ENCODE data around the gene RPS15. TPM values are rescaled to one million over a fixed set of nuclear protein-coding genes. Genes with fewer than 3 reads are reported as not detected.

The RPS15 gene
- total RNA-seq, 6 experiments from 2014 or later: 334 to 1,615 (median 355) TPM

GRCh38 chr19:1421958-1422305 lies 16.3 kb upstream of the RPS15 start:
- ATAC-seq (no peak), DNase-seq (no peak)
- intact Hi-C loops (cut with DNase I): no loop called here
- Histone ChIP-seq H3K4me1 (peaks cover 0 to 40% (median 16%) of the 10 kb centered on the region in 4 donors), H3K27ac (peak overlapping the region in 1 of 3 donors; percentile 29), H3K4me3 (no peak overlapping the region), H3K36me3 (peaks cover 0 to 38% (median 22%) of the 10 kb centered on the region in 4 donors), H3K9me3 (no peaks in the 10 kb centered on the region), H3K27me3 (no peaks in the 10 kb centered on the region)
- no CpG with 5 or more reads among the region's 22 CpGs for WGBS (ENCODE audit: insufficient coverage, low coverage, low lambda C conversion rate, missing lambda C conversion rate)
- TF ChIP-seq POLR2A (IDR thresholded peaks at IDR 0.05): no peak
- no peak for TF ChIP-seq CTCF (IDR thresholded peaks at IDR 0.05)

GRCh38 chr19:1422360-1422759 lies 15.8 kb upstream of the RPS15 start:
- intact Hi-C loops (cut with DNase I): no loop called here
- ATAC-seq (peak in 2 of 4 donors; percentile 2 to 27), DNase-seq (no peak)
- H3K27me3 ChIP-seq: no peaks in the 10 kb centered on the region
- H3K4me1 ChIP-seq: peaks cover 0 to 36% (median 14%) of the 10 kb centered on the region in 4 donors
- WGBS (ENCODE audit: insufficient coverage, low coverage, low lambda C conversion rate, missing lambda C conversion rate): 35% methylated on average over 9 of the region's 16 CpGs
- H3K27ac ChIP-seq: peak overlapping the region in 1 of 3 donors; percentile 29
- TF ChIP-seq CTCF (IDR thresholded peaks at IDR 0.05) (no peak), POLR2A (IDR thresholded peaks at IDR 0.05) (no peak)
- no peak overlapping the region for H3K4me3 ChIP-seq
- H3K9me3 ChIP-seq: no peaks in the 10 kb centered on the region
- H3K36me3 ChIP-seq: peaks cover 0 to 38% (median 22%) of the 10 kb centered on the region in 4 donors

GRCh38 chr19:1422943-1423342 lies 15.3 kb upstream of the RPS15 start:
- H3K27me3 ChIP-seq: no peaks in the 10 kb centered on the region
- 89% methylated on average over 6 of the region's 24 CpGs for WGBS (ENCODE audit: insufficient coverage, low coverage, low lambda C conversion rate, missing lambda C conversion rate)
- H3K9me3 ChIP-seq: no peaks in the 10 kb centered on the region
- no peak overlapping the region for H3K27ac ChIP-seq
- no peak overlapping the region for H3K4me3 ChIP-seq
- H3K4me1 ChIP-seq: peaks cover 0 to 30% (median 11%) of the 10 kb centered on the region in 4 donors
- DNase-seq (no peak), ATAC-seq (no peak)
- intact Hi-C loops (cut with DNase I): no loop called here
- TF ChIP-seq CTCF (IDR thresholded peaks at IDR 0.05) (no peak), POLR2A (IDR thresholded peaks at IDR 0.05) (no peak)
- H3K36me3 ChIP-seq: peaks cover 0 to 39% (median 23%) of the 10 kb centered on the region in 4 donors

- DNase-seq: peak in 1 of 3 donors; percentile 54
- 94% methylated on average over 12 of the region's 40 CpGs for WGBS (ENCODE audit: insufficient coverage, low coverage, low lambda C conversion rate, missing lambda C conversion rate)
Observed at GRCh38 chr19:1423436-1424191, 14.6 kb upstream of the RPS15 start.

More at GRCh38 chr19:1423436-1424191, 14.6 kb upstream of the RPS15 start:
- peak; percentile 3 to 23 (median 6) for ATAC-seq
- Histone ChIP-seq H3K4me3 (no peak overlapping the region), H3K27ac (peak overlapping the region in 1 of 3 donors; percentile 56), H3K36me3 (peaks cover 0 to 44% (median 24%) of the 10 kb centered on the region in 4 donors), H3K4me1 (peaks cover 0 to 23% (median 11%) of the 10 kb centered on the region in 4 donors), H3K9me3 (no peaks in the 10 kb centered on the region), H3K27me3 (no peaks in the 10 kb centered on the region)
- TF ChIP-seq CTCF (IDR thresholded peaks at IDR 0.05): no peak
- no peak for TF ChIP-seq POLR2A (IDR thresholded peaks at IDR 0.05)
- intact Hi-C loops (cut with DNase I): no loop called here

Measured in right lobe of liver (tissue), 6 donors.